HG02970 (cell line): Measurements from ENCODE around the gene FLOT1.
"Not testable (repeated sequence)": the region's sequence is repeated elsewhere in the genome, so short reads cannot be mapped to it uniquely, and the experiment has no call there.

Source experiments
- ATAC-seq: cut with Tn5 transposase; IDR thresholded peaks from one replicate; pipeline ENCODE4 v1.9.1; 2021; ENCODE audit warnings: mild to moderate bottlenecking, moderate library complexity, moderate number of reproducible peaks; ENCODE audit not compliant: unreplicated experiment, low FRiP score

The FLOT1 gene

DNA sequence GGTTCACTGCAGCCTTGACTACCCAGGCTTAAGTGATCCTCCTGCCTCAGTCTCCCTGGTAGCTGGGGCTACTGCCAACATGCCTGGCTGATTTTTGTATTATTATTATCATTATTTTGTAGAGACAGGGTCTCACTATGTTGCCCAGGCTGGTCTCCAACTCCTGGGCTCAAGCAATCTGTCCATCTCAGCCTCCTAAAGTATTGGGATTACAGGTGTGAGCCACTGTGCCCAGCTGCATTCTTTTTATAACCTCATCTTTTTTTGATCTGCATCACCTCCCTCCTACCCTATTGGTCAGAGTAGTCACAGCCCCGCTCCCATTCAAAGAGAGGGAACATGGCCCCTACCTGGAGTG is 25.4 kb upstream of the FLOT1 start:
- ATAC-seq = no peak

DNA sequence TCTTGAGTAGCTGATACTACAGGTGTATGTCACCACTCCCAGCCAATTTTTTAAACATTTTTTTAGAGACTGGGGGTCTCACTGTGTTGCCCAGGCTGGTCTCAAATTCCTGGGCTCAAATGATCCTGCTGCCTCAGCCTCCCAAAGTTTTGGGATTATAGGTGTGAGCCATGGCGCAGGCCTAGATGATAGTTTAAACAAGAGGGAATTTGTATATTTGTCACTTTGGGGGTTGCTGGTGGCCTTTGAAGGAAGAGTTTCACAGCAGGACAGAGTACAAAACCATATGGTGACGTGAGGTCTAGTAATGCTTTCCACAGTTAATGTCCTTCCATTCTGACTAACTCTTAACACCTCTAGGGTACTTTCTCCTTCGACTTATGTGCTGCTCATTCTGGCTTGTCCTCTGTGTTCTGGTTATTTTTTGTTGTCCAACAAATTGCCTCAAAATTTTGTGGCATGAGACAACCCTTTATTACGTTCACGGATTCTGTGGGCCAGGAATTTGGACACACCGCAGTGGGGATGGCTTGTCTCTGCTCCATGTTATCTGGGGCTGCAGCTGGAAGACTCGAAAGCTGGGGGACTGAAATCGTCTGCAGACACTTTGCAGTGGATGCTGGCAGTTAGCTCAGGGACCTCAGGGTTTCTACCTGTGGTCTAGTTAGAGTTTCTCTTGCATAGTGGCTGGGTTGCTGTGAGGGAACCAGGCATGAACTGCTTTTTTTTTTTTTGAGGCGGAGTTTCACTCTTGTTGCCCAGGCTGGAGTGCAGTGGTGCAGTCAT is 24.9 kb upstream of the FLOT1 start:
- ATAC-seq = no peak

DNA sequence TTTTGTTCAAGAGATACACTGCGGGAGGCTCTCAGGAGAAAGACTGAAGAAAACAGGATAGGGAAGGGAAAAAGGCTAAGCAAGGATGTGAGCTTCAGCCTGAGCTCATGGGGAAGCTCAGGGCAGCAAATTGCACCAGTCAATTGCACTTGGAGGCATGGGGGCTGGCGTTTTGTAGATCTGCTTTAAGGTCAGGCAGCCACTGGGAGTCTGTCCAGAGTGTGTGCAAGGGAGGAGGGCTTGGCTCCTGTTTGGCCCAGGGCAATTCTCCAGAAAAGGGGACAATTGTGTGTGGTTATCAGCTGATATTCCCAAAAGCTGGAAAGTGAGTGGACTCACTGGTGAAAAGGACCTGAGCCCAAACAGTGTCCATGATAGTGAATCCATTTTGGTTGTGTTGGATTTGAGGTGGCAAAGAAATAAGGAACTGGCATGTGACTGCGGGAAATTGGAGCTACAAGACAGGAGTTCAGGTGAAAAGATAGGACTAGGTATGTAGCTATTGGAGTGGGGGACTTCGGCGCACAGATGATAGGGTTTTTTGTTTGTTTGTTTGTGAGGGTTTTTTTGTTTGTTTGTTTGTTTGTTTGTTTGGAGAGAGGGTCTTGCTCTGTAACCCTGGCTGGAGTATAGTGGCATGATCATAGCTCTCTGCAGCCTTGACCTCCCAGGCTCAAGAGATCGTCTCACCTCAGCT is 24.1 kb upstream of the FLOT1 start:
- no peak for ATAC-seq

DNA sequence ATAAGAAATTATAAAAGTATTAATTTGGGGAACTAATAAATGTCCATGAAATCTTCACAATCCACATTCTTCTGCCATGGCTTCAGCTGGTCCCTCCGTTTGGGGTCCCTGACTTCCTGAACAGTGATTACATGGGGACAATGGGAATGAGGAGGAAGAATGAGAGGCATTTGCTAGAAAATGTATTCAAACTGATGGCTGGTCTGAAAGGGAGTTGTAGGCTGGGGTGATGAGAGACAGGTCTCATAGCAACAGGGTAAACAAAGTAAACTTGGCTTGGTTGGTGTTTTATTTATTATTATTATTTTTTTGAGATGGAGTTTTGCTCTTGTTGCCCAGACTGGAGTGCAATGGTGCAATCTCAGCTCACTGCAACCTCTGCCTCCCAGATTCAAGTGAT is 23.0 kb upstream of the FLOT1 start:
- ATAC-seq = not testable (repeated sequence)

DNA sequence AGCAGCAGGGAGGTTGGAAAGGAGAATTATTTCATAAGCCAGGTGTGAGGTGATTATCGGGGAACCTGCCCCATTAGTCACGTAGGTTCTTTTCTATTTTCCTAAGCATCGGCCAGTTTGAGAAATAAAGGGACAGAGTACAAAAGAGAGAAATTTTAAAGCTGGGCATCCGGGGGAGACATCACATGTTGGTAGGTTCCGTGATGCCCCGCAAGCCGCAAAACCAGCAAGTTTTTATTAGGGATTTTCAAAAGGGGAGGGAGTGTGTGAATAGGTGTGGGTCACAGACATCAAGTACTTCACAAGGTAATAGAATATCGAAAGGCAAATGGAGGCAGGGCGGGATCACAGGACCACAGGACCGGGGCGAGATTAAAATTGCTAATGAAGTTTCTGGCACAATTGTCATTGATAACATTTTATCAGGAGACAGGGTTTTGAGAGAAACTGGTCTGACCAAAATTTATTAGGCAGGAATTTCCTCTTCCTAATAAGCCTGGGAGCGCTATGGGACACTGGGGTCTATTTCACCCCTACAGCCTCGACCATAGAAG is 22.1 kb upstream of the FLOT1 start:
- ATAC-seq = not testable (repeated sequence)

DNA sequence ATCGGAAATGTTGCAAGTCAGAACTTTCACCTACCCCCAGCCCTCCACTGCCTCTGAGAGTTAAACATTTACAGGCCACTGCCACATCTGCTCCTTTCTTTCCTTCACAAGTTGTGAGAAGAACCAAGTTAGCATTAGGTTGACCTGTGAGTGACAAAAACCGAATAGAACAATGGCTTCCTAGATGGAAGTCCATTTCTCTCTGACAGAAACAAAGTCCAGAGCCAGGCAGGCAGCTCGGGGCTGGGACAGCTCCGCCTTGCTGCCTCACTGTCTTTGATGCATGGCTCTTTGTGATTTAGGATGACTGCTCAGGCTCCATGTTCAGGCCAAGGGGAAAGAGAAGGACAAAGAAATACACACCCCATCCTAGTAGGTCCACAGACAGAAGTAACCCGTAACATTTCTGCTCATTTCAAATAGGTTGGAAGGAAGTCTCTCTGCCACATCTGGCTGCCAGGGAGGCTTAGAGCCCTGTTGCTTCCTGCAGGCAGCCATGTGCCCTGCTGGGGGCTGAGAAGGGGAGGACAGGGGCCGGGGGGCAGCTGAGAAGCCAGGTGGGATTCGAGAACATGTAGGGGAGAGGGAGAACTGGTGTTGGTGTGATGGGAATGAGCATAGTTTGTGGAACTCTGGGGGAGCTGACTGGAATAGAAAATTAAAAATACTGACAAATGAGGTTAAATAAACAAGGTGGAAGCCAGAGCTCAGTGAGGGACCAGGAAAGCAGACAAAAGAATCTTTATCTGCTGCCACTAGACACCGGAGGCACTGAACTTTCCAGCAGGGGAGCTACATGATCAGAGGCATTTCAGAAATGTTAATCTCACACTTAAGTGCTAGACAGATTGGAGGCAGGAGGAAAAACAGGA is 21.4 kb upstream of the FLOT1 start:
- no peak for ATAC-seq

DNA sequence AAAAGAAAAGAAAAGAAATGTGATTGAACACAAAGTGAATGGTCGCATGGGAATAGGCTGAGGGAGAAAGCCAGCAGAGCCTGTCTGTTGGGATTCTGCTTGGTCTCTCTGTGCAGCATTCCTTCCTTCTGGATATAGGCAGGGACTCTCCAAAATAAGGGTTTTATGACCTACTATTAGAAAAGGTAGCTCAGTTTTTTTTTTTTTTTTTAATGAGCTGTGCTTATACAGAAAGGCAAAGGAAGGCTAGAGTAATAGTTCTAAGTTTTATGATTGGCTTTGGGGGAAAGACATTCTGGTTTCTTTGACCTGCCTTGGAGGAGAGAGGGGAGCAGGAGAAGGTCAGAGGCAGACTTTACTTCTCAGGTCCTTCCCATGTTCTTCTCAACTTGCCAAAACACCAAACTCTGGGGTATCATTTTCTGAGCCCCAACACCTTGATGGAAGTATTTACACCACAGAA is 20.7 kb upstream of the FLOT1 start:
- no peak for ATAC-seq

DNA sequence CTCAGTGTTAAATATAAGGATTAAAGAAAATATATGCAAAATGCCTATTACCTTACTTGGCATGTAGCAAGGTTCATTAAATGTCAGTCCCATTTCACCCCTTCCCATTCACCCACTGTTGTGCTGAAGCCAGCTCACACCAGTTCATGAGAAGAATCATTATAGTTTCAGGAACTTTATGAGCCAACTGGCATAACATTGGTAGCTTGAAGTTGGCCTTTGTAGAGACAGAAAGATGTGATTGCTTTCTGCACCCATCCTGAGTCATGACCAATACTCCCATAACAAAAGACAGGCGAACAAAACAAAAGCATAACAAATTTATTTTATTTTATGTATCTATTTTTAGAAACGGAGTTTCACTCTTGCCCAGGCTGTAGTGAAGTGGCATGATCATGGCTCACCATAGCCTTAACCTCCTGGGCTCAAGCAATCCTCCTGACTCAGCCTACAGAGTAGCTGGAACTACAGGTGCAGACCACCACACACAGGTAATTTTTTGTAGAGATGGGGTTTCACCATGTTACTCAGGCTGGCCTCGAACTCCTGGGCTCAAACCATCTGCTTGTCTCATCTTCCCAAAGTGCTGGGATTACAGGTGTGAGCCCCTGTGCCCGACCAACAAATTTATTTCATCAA is 19.4 kb upstream of the FLOT1 start:
- no peak for ATAC-seq

DNA sequence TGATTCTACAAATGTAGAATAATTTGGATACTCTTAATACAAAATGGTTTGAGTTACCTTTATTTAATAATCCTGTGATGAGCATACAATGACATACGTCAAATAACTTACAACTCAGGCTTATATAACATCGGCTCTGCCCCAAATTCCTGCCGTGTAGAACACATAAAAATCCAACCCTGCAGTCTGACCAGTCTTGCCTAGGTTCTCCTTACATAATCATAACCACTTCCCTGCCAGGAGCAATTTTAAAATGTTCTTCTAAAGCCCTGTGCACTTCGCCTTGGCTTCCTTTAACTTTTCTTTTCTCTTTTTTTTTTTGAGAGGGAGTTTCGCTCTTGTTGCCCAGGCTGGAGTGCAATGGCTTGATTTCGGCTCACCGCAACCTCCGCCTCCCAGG is 18.1 kb upstream of the FLOT1 start:
- no peak for ATAC-seq

DNA sequence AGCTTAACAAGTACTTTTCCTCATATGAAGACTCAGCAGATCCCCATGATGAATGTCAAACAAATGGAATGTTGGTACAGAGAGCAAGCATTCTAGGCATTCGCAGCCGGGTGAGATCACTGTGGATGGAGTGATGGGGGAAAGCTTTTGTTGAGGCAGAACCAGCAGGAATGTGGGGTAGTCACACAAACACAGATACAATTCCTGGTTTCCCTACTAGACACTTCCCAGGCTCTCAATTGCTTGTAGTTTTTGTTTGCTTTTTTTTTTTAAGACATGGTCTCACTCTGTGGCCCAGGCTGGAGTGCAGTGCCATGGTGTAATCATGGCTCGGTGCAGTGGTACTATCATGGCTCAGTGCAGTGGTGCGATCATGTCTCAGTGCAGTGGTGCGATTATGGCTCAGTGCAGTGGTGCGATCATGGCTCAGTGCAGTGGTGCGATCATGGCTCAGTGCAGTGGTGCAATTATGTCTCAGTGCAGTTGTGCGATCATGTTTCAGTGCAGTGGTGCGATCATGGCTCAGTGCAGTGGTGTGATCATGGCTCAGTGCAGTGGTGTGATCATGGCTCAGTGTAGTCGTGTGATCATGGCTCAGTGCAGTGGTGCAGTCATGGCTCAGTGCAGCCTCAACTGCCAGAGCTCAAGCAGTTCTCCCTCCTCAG is 17.2 kb upstream of the FLOT1 start:
- no peak for ATAC-seq

DNA sequence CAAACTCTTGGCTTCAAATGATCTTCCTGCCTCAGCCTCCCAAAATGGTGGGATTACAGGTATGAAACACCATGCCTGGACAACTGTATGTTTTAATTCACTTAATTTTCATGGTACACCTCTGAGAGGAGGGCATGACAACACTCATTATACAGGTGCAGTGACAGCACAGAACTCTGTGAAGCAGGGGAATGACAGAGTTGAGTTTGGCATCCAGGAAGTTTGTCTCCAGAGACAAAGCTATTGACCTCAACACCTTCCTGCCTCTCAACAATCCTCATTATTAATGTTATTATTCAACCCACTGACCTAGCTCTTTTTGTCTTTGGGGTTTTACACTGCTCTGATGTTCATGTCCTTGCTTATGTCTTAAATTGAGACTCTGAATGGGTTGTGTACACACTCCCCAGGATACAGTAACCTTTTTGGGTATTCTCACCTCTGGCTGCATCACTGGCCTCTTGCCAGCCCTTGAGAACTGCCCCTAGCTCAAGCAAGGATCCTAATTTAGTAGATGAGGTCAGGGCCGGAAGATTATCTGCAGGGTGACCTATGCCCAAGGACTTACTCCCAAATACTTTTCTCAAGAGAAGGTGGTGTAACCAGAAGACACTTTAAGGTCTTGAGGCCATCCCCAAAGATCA is 14.9 kb upstream of the FLOT1 start:
- ATAC-seq = no peak

DNA sequence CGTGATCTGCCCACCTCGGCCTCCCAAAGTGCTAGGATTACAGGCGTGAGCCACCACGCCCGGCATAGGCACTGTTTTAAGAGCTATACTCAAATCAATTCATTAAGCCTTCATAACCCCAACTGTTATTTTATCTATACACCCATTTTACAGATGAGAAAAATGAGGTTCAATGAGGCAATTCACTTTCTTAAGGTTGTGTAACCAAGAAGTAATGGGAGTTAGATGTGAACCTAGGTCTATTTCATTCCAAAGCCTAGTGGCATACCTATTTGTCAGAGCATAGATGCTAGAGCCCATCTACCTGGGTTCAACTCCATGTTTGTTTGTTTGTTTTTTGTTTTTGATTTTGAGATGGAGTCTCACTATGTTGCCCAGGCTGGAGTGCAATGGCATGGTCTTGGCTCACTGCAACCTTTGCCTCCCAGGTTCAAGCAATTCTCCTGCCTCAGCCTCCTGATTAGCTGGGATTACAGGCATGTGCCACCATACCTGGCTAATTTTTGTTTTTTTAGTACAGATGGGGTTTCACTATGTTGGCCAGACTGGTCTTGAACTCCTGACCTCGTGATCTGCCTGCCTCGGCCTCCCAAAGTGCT is 14.0 kb upstream of the FLOT1 start:
- ATAC-seq = not testable (repeated sequence)

DNA sequence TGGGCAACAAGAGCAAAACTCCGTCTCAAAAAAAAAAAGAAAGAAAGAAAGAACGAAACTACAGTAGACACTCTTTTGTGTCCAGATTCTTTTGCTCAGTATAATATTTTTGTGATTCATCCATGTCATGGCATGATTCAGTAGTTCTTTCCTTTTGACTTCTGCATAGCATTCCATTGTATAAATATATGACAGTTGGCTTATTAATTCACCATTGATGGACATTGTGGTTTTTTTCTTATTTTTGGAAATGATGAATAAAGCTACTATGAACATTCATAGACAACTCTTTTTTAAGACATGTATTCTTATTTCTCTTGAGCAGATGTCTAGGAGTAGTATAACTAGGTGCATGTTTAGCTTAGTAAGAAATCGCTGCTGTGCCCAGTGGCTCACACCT is 12.1 kb upstream of the FLOT1 start:
- ATAC-seq = no peak

DNA sequence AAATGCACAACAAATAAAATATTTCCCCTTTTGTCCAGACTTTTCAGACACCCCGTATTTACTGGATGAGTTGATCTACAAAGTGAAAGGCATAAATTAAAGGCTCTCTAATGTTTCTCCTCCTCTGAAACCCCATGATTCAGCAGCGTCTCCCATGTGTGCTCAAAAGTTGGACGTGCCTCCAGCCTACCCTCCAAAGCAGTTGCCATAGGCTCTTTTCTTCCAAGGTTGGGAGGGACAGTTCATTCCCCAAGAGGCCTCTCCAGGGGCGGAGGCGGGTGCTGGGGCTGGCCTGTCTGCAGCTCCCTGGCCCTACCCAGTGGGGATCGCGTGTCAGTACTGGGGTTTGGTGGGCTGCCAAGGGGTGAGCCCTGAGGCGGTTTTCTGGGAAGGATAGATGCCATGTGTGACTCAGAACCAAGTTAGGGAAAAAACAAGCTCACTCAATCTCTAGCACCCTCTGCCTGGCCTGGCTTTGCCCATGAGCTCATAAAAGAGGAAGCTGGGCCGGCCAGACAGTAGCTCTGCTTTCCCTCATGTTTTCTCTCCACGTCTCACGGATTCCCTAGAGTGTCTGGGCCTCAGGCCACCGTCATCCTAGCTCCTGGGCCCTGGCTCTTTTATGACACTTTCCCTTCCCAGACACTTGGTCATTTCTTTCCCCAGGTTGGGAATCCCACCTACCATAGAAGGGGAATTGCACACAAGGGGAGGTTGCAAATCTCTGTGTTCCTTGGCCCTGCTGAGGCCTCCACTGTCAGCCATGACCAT is 9.9 kb upstream of the FLOT1 start:
- no peak for ATAC-seq

DNA sequence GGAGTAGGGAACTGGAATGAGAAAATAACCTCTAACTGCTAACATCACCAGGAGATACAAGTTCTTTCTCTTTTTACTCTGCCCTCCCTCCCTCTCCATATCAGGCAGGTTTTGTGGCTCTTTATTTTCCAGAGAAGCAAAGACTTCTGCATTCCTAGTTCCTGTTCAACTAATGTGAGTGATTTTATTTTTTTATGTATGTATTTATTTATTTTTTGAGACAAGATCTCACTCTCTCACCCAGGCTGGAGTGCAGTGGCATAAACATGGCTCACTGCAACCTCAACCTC is 7.8 kb upstream of the FLOT1 start:
- no peak for ATAC-seq

DNA sequence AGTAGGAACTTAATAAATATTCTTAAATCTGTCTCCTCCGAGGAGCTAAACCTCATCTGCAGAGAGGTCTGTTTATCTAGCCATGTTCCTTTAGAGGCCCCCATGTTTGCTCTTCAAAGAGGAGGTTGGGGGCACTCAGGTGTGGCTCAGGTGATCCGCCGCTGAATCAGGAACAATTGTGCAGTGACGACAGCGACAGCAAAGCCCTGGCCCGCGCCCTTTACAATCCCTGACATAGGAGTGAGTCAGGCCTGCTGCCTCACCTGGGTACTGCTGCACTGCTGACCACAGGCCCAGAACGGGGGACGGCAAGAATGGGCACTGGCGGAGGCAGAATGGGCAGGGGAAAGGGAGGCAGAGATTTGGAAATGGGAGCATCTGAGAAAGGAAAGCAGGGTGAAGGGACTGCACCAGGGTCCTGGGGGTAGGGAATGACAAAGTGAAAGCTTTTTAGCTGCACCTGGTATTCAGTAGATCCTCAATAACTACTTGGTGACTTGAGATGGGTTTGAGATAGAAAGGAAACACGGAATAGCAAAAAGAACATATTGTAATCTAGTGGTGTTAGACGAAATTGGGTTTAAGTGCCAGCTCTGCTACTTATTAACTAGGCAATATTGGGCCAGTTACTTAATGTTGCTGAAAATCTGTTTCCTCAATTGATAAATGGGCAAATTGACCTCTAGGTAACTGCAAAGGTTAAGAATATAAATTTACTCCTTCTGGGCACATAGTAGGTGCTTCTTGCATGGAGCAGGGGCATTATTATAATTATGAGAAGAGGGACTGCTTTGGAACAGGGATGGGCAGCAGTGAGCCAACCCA is 7.3 kb upstream of the FLOT1 start:
- ATAC-seq = no peak

DNA sequence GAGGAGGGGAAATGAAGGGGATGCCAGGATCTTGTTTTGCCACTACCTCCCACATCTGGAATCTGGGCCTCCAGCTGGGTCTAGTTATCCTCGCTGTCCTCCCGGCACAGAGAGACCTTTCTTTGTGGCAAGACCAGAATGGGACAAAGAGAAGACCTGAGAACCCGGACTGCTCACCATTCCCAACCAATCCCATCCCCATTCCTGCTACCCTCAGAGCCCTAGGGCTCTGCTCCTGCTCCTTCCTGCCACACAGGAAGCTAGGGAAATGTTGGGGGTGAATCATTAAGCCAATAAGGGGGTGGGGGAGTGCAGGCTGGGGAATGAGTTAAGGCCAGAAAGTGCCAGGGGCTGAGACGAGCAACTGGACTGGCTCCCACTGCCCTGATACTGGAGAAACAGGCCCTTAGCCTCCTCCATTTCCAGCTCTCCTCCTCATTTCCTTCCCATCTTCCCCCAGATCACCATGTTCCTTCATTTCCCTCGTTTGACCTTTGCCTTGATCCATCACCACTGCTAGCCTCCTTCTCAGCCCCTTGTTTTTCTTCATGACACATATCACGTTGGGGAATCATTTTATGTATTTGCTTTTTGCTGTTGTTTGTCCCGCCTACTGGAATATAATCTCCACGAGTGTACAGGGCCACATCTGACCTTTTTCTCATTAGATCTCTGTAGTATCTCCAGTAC is 6.5 kb upstream of the FLOT1 start:
- ATAC-seq = no peak
